ENCODE measurements around the gene MLYCD.

Gene MLYCD

GRCh38 chr16:83898463-83899271, at the start of gene MLYCD:
TSS of gene MLYCD (plus strand) at chr16:83899115. CDS start at chr16:83899145, 30 bp downstream.
- DNase-seq, result peak; percentile 86

- DNase-seq, result no peak
These were observed 49.5 kb upstream of the MLYCD start for GRCh38 chr16:83849421-83849820.

GRCh38 chr16:83850947-83851346, 48.0 kb upstream of the MLYCD start:
- no peak for DNase-seq

- peak; percentile 24 for DNase-seq
These were observed 47.4 kb upstream of the MLYCD start for GRCh38 chr16:83851473-83851872.

GRCh38 chr16:83852774-83853173, 46.1 kb upstream of the MLYCD start:
- no peak for DNase-seq

GRCh38 chr16:83853834-83854233, 45.1 kb upstream of the MLYCD start:
- DNase-seq, result peak; percentile 37

- no peak for DNase-seq
These were observed 44.5 kb upstream of the MLYCD start for GRCh38 chr16:83854420-83854819.

- no peak for DNase-seq
These were observed 42.1 kb upstream of the MLYCD start for GRCh38 chr16:83856792-83857191.

- DNase-seq, result no peak
These were observed 39.6 kb upstream of the MLYCD start for GRCh38 chr16:83859265-83859664.

GRCh38 chr16:83862661-83863060, 36.3 kb upstream of the MLYCD start:
- no peak for DNase-seq

GRCh38 chr16:83863682-83864081, 35.2 kb upstream of the MLYCD start:
- no peak for DNase-seq

- DNase-seq, result no peak
These were observed 28.1 kb upstream of the MLYCD start for GRCh38 chr16:83870830-83871229.

- DNase-seq, result no peak
These were observed 20.1 kb upstream of the MLYCD start for GRCh38 chr16:83878838-83879237.

- DNase-seq, result no peak
These were observed 16.6 kb upstream of the MLYCD start for GRCh38 chr16:83882163-83882885.

GRCh38 chr16:83886199-83886971, 12.5 kb upstream of the MLYCD start:
- DNase-seq, result no peak

GRCh38 chr16:83887080-83887479, 11.8 kb upstream of the MLYCD start:
- no peak for DNase-seq

- DNase-seq, result no peak
These were observed 11.4 kb upstream of the MLYCD start for GRCh38 chr16:83887564-83887963.

GRCh38 chr16:83888672-83889044, 10.3 kb upstream of the MLYCD start:
- no peak for DNase-seq

GRCh38 chr16:83890359-83890758, 8.6 kb upstream of the MLYCD start:
- DNase-seq, result no peak

GRCh38 chr16:83891742-83892141, 7.2 kb upstream of the MLYCD start:
- no peak for DNase-seq

GRCh38 chr16:83895243-83895642, 3.7 kb upstream of the MLYCD start:
- no peak for DNase-seq

GRCh38 chr16:83895942-83896341, 3.0 kb upstream of the MLYCD start:
- DNase-seq, result no peak

GRCh38 chr16:83899272-83899897, 470 bp downstream of the MLYCD start:
- DNase-seq, result peak; percentile 73

All from activated CD8-positive, alpha-beta memory T cell treated with anti-CD3 and anti-CD28 coated beads for 24 hours (primary cell).